ENCODE results near the gene KASH5. TPM values are rescaled to one million over a fixed set of nuclear protein-coding genes. Genes with fewer than 3 reads are reported as not detected.

Gene KASH5
- total and polyA plus RNA-seq, 2 of the 4 experiments (the other 2 are of a cell fraction): not detected

GRCh38 chr19:49407079-49407478 is 19.0 kb downstream of the KASH5 start:
- ChIA-PET CTCF (no interaction called here), POLR2A (ENCODE audit: unreplicated experiment) (no interaction called here)
- no TSS peak for BruUV-seq (replicated peaks)
- Histone ChIP-seq H2AK5ac (ENCODE audit: low read depth, low read length) (no peak overlapping the region), H3K79me1 (ENCODE audit: low read depth in 1 of 2, low read length in 2 of 2) (no peaks in the 10 kb centered on the region), H3K27ac (ENCODE audit: insufficient read depth, low read length) (no peak overlapping the region), H2BK15ac (ENCODE audit: low read depth, low read length) (no peak overlapping the region), H4K91ac (ENCODE audit: insufficient read depth, low read depth, low read length) (no peak overlapping the region), H2AK9ac (replicated peaks; ENCODE audit: low read depth, low read length, poor library complexity) (peak overlapping the region; percentile 9), H3K14ac (replicated peaks; ENCODE audit: low read depth, low read length) (no peak overlapping the region), H4K20me1 (ENCODE audit: insufficient read depth, low read length) (no peaks in the 10 kb centered on the region), H3K4me3 (ENCODE audit: insufficient read depth, low read depth, low read length) (no peak overlapping the region), H3K36me3 (ENCODE audit: control insufficient read depth, insufficient read depth, low read length) (no peaks in the 10 kb centered on the region), H3K4me1 (ENCODE audit: control insufficient read depth, insufficient read depth, low read length) (peaks cover 6% of the 10 kb centered on the region; the same call in 1 of the 2 replicates), H3K4me2 (ENCODE audit: low read depth, low read length) (no peak overlapping the region), H3K27me3 (ENCODE audit: control insufficient read depth, insufficient read depth, low read length) (peaks cover 34% of the 10 kb centered on the region), H2AFZ (replicated peaks; ENCODE audit: low read length, poor library complexity) (peak overlapping the region; percentile 23), H3K9me1 (ENCODE audit: insufficient read depth, low read length) (no peaks in the 10 kb centered on the region), H2BK5ac (ENCODE audit: low read depth, low read length, poor library complexity, severe bottlenecking) (no peak overlapping the region), H2BK120ac (ENCODE audit: low read depth, low read length) (no peak overlapping the region), H3K18ac (ENCODE audit: low read depth, low read length) (no peak overlapping the region), H3K4ac (ENCODE audit: low read depth, low read length) (no peak overlapping the region), H3K56ac (ENCODE audit: extremely low read depth, insufficient read depth, low read length) (no peak overlapping the region), H2BK20ac (ENCODE audit: low read depth, low read length) (no peak overlapping the region), H4K8ac (ENCODE audit: low read depth in 2 of 2, low read length in 2 of 2) (no peak overlapping the region), H4K5ac (ENCODE audit: low read depth, low read length) (no peak overlapping the region), H3K9me3 (ENCODE audit: control insufficient read depth, insufficient read depth, low read length) (no peaks in the 10 kb centered on the region), H3K9ac (ENCODE audit: low read depth, low read length) (no peak overlapping the region), H3K23ac (ENCODE audit: low read depth, low read length) (no peak overlapping the region)
- WGBS, 2 experiments (ENCODE audit: extremely low coverage in 2 of 2, insufficient read length in 1 of 2): no CpG with 5 or more reads among the region's 7 CpGs
- dilution Hi-C loops (cut with HindIII; ENCODE audit: low sequenced_read_pairs, unreplicated experiment): no loop called here
- TF ChIP-seq MAZ (IDR thresholded peaks at IDR 0.05; ENCODE audit: borderline replicate concordance, low read depth, low read length): no peak
- no peak for TF ChIP-seq MXI1 (IDR thresholded peaks at IDR 0.05; ENCODE audit: borderline replicate concordance, low read depth, low read length)
- no peak for TF ChIP-seq CTCF (conservative IDR thresholded peaks at IDR 0.05; ENCODE audit: low read depth, low read length)
- no peak for TF ChIP-seq MAFK (IDR thresholded peaks at IDR 0.05; ENCODE audit: low read depth, low read length)
- no peak for TF ChIP-seq NFE2L2 (IDR thresholded peaks at IDR 0.05; ENCODE audit: low read depth, low read length)
- no peak for TF ChIP-seq USF2 (IDR thresholded peaks at IDR 0.05; ENCODE audit: low read depth, low read length)
- TF ChIP-seq BHLHE40 (IDR thresholded peaks at IDR 0.05; ENCODE audit: low read depth, low read length): no peak
- TF ChIP-seq CHD1 (IDR thresholded peaks at IDR 0.05; ENCODE audit: low read depth, low read length): no peak
- TF ChIP-seq RCOR1 (IDR thresholded peaks at IDR 0.05; ENCODE audit: insufficient replicate concordance, low read length): no peak
- ATAC-seq (ENCODE audit: low read depth) (no peak), DNase-seq (no peak)
- in situ Hi-C loops (cut with MboI; ENCODE audit: low sequenced_read_pairs): no loop called here
- intact Hi-C loops (cut with micrococcal nuclease): no loop called here

Data from IMR-90 (cell line).